Natural killer cell (primary cell): ENCODE results near the gene WNK2. TPM values are rescaled to one million over a fixed set of nuclear protein-coding genes. Genes with fewer than 3 reads are reported as not detected.
"Not testable (repeated sequence)": the region's sequence is repeated elsewhere in the genome, so short reads cannot be mapped to it uniquely, and the experiment has no call there.

Experiments
- ATAC-seq, 3 donors: fragments of 150-1000 bp in 2 of 3; fragments of 200-7000 bp in 1 of 3; cut with Tn5 transposase; 1 replicate in 1 of 3; 2 replicates in 2 of 3; pipeline ENCODE4 v1.10.0; 2021; ENCODE audit warnings: mild to moderate bottlenecking in 2 of 3, moderate library complexity in 2 of 3
- DNase-seq, 2 donors: peaks; one replicate each; pipeline versions ENCODE4 v3.0.0 to v3.0.0-alpha.2; 2013 to 2021; ENCODE audit warnings: mixed read lengths in 1 of 2
- H3K27ac ChIP-seq: one replicate; pipeline ENCODE4 v1.5.1; 2013; ENCODE audit warnings: mild to moderate bottlenecking, low read length
- H3K27me3 ChIP-seq: one replicate; pipeline ENCODE4 v1.6.1; 2013; ENCODE audit warnings: low read length; ENCODE audit not compliant: control insufficient read depth, insufficient read depth
- H3K36me3 ChIP-seq: one replicate; pipeline ENCODE4 v1.6.1; 2013; ENCODE audit warnings: low read length; ENCODE audit not compliant: control insufficient read depth, insufficient read depth
- H3K4me1 ChIP-seq: one replicate; pipeline ENCODE4 v1.6.1; 2013; ENCODE audit warnings: low read length; ENCODE audit not compliant: control insufficient read depth, insufficient read depth
- H3K4me3 ChIP-seq: one replicate; pipeline ENCODE4 v1.5.1; 2013; ENCODE audit warnings: low read length
- H3K9me3 ChIP-seq: one replicate; pipeline ENCODE4 v1.6.1; 2013; ENCODE audit warnings: low read length; ENCODE audit not compliant: control insufficient read depth, insufficient read depth
- H3K27ac Mint-ChIP-seq, 2 donors: one replicate each; pipeline ENCODE4 v1.8.0; 2022; ENCODE audit warnings: mild to moderate bottlenecking in 2 of 2, mixed read lengths in 2 of 2, moderate library complexity in 1 of 2
- H3K27me3 Mint-ChIP-seq, 2 donors: one replicate each; pipeline ENCODE4 v1.8.0; 2022; ENCODE audit warnings: low read depth in 2 of 2, mixed read lengths in 2 of 2
- H3K36me3 Mint-ChIP-seq: one replicate; pipeline ENCODE4 v1.8.0; 2022; ENCODE audit warnings: mixed read lengths
- H3K4me1 Mint-ChIP-seq, 2 donors: one replicate each; pipeline ENCODE4 v1.8.0; 2022; ENCODE audit warnings: mixed read lengths in 2 of 2
- H3K4me3 Mint-ChIP-seq: one replicate; pipeline ENCODE4 v1.8.0; 2022; ENCODE audit warnings: mild to moderate bottlenecking, moderate library complexity, mixed read lengths
- H3K9me3 Mint-ChIP-seq, 2 donors: one replicate each; pipeline ENCODE4 v1.8.0; 2022; ENCODE audit warnings: mixed read lengths in 2 of 2
- CTCF ChIP-seq: fragments of 200-600 bp; IDR thresholded peaks from one replicate; pipeline ENCODE4 v1.8.0; 2022; ENCODE audit warnings: antibody characterized with exemption
- WGBS: methylation state at CpG from one replicate; pipeline ENCODE4 v1.1.7; 2013; ENCODE audit warnings: missing lambda C conversion rate; ENCODE audit not compliant: insufficient coverage; 5-methylcytosine and 5-hydroxymethylcytosine counted together
- intact Hi-C: fragments of 100-400 bp; cut with micrococcal nuclease; formaldehyde crosslinking; loops from one replicate; pipeline ENCODE4 v1.14.2; 2022
- total RNA-seq, 4 donors: library from RNA; stranded (reverse); fragments of 120-200 nt in 1 of 4; gene quantifications; one replicate each; pipeline versions ENCODE4 v1.2.3 to v1.2.4, GENCODE V29; 2013 to 2022

WNK2 gene
- total RNA-seq, 3 donors from 2014 or later (not counting 1 experiment from before 2014, with no cell fraction given) = 0.25 TPM; not detected in 2

DNA sequence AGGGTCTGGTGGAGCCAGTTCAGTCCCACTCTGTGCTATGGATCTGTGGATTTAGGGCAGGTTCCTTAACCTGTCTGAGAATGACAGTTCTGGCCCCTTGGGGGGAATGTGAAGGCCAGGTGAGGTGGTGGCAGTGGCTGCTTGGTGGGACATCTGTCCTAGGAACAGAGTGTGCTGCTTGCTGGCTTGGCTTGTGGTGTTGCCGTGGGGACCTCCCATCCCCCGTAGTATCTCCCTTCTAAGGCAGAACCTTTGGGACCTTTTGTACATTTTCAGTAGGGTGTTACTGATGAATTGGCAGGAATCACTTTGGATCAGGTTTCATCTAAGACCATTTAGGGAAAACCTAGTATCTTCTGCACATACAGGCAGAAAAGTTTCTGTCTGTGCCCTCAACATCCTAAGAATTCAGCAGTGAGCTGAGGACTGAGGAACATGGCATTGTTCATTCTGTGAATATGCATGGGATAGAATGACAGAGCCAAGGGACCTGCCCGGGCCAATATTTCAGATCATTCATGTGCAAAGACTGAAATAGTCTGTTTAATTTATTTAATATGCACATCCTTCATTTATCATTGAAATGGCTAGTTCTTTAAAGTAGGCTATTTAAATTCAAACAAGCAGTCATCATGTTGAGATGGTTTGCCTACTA is 64.6 kb downstream of the WNK2 start:
- no peak for TF ChIP-seq CTCF
- no peaks in the 10 kb centered on the region for H3K36me3 ChIP-seq
- ATAC-seq = no peak
- H3K27ac ChIP-seq = no peak overlapping the region
- no peak for DNase-seq
- no peak overlapping the region for H3K4me3 Mint-ChIP-seq
- no peaks in the 10 kb centered on the region for H3K36me3 Mint-ChIP-seq
- no peak overlapping the region for H3K4me3 ChIP-seq
- H3K4me1 Mint-ChIP-seq = no peaks in the 10 kb centered on the region
- H3K27me3 Mint-ChIP-seq = peaks cover 9 to 15% of the 10 kb centered on the region in 2 donors
- intact Hi-C loops = no loop called here
- H3K9me3 ChIP-seq = no peaks in the 10 kb centered on the region
- no peak overlapping the region for H3K27ac Mint-ChIP-seq
- no peaks in the 10 kb centered on the region for H3K4me1 ChIP-seq
- WGBS = 86% methylated on average over 3 of the region's 3 CpGs
- H3K27me3 ChIP-seq = no peaks in the 10 kb centered on the region
- no peaks in the 10 kb centered on the region for H3K9me3 Mint-ChIP-seq

DNA sequence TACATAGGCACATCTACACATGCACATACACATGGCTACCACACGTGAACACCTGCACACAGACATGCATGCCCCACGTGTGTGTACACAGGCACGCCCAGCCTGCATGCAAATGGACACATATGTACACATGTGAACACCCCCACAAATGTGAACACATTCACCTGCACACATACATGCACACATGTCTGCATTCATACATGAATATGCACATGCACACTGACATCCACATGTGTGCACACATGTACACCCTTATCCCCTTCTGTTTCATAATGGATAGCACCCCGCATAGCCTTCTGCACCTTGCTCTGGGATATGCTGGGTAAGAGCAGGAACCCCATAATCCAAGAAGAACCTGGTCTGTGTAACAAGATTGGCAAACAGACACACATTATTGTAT is 66.2 kb downstream of the WNK2 start:
- no peak for TF ChIP-seq CTCF

DNA sequence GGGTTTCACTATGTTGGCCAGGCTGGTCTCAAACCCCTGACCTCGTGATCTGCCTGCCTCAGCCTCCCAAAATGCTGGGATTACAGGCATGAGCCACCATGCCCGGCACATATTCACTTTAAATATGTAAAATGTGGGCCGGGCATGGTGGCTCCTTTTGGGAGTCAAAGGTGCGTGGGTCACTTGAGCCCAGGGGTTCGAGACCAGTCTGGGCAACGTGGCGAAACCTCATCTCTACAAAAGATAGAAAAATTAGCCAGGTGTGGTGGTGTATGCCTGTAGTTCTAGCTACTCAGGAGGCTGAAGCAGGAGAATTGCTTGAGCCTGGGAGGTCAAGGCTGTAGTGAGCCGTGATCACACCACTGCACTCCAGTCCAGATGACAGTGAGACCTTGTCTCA is 67.4 kb downstream of the WNK2 start:
- H3K4me3 ChIP-seq, DNase-seq, H3K4me3 Mint-ChIP-seq, H3K27me3 Mint-ChIP-seq, H3K9me3 ChIP-seq, H3K9me3 Mint-ChIP-seq, H3K36me3 ChIP-seq, H3K27me3 ChIP-seq, ATAC-seq, H3K4me1 Mint-ChIP-seq, H3K27ac ChIP-seq, H3K36me3 Mint-ChIP-seq, intact Hi-C loops, H3K27ac Mint-ChIP-seq, H3K4me1 ChIP-seq: not testable (repeated sequence)
- 94% methylated on average over 7 of the region's 8 CpGs for WGBS

More for the DNA sequence above, 66.2 kb downstream of the WNK2 start:
- no peaks in the 10 kb centered on the region for H3K4me1 Mint-ChIP-seq
- H3K27ac Mint-ChIP-seq = no peak overlapping the region
- intact Hi-C loops = no loop called here
- DNase-seq (no peak), ATAC-seq (no peak)
- no peak overlapping the region for H3K4me3 ChIP-seq
- peaks cover 3 to 6% of the 10 kb centered on the region in 2 donors for H3K27me3 Mint-ChIP-seq
- WGBS = 94% methylated on average over 4 of the region's 4 CpGs
- no peaks in the 10 kb centered on the region for H3K4me1 ChIP-seq
- H3K27me3 ChIP-seq = no peaks in the 10 kb centered on the region
- no peaks in the 10 kb centered on the region for H3K36me3 Mint-ChIP-seq
- H3K4me3 Mint-ChIP-seq = no peak overlapping the region
- no peak overlapping the region for H3K27ac ChIP-seq
- H3K36me3 ChIP-seq = no peaks in the 10 kb centered on the region
- H3K9me3 Mint-ChIP-seq = no peaks in the 10 kb centered on the region
- H3K9me3 ChIP-seq = no peaks in the 10 kb centered on the region

DNA sequence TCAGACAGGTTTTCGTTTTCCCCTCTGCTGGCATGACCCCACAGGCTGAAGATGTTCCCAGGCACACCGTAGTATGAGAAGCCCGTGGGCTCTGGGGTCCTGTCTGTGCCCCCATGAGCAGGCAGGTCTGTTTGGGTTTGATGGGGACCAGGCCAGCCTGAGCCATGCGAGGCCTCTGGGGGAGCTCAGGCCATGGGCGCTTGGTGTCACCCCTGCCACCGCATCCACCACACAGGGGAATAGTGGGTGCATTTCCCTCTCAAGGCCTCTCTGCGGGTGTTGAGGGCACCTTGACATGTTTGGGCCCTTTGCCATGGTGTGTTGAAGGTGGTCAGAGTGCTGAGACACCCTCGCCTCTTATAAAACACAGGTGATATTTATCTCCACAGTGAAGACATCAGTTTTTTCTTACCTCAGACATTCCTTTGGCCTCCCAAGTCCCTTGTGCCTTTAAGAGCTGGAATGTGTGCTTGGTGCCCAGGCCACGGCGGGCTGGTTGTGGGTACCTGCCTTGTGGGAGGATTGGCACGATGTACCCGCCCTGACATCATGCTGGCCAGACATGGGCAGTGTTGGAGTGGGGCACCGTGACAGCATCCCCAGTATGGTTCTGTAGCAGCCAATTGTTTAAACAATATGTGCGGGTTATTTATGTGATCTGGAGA is 68.3 kb downstream of the WNK2 start:
- Histone ChIP-seq H3K27me3 (peaks cover 2% of the 10 kb centered on the region), H3K27ac (no peak overlapping the region), H3K4me1 (no peaks in the 10 kb centered on the region), H3K9me3 (no peaks in the 10 kb centered on the region), H3K4me3 (no peak overlapping the region), H3K36me3 (no peaks in the 10 kb centered on the region)
- no peaks in the 10 kb centered on the region for H3K4me1 Mint-ChIP-seq
- no peaks in the 10 kb centered on the region for H3K27me3 Mint-ChIP-seq
- no peaks in the 10 kb centered on the region for H3K36me3 Mint-ChIP-seq
- H3K9me3 Mint-ChIP-seq = no peaks in the 10 kb centered on the region
- DNase-seq = no peak
- H3K4me3 Mint-ChIP-seq = no peak overlapping the region
- ATAC-seq = no peak
- WGBS = 89% methylated on average over 14 of the region's 14 CpGs
- intact Hi-C loops = no loop called here
- no peak for TF ChIP-seq CTCF
- H3K27ac Mint-ChIP-seq = no peak overlapping the region
